ENCODE measurements around the gene ZNF683.

The ZNF683 gene

GRCh38 chr1:26364956-26365355 is 7.6 kb downstream of the ZNF683 start:
- TF ChIP-seq ZFX (IDR thresholded peaks at IDR 0.05): no peak
- TF ChIP-seq, protein P1, sequence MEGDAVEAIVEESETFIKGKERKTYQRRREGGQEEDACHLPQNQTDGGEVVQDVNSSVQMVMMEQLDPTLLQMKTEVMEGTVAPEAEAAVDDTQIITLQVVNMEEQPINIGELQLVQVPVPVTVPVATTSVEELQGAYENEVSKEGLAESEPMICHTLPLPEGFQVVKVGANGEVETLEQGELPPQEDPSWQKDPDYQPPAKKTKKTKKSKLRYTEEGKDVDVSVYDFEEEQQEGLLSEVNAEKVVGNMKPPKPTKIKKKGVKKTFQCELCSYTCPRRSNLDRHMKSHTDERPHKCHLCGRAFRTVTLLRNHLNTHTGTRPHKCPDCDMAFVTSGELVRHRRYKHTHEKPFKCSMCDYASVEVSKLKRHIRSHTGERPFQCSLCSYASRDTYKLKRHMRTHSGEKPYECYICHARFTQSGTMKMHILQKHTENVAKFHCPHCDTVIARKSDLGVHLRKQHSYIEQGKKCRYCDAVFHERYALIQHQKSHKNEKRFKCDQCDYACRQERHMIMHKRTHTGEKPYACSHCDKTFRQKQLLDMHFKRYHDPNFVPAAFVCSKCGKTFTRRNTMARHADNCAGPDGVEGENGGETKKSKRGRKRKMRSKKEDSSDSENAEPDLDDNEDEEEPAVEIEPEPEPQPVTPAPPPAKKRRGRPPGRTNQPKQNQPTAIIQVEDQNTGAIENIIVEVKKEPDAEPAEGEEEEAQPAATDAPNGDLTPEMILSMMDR (conservative IDR thresholded peaks at IDR 0.05): no peak

GRCh38 chr1:26363549-26364448 is 8.8 kb downstream of the ZNF683 start:
- TF ChIP-seq, protein P1 (conservative IDR thresholded peaks at IDR 0.05): peak; percentile 88
- TF ChIP-seq ZFX (IDR thresholded peaks at IDR 0.05): no peak
- no peak overlapping the region for H3K27ac ChIP-seq

More at GRCh38 chr1:26364956-26365355, 7.6 kb downstream of the ZNF683 start:
- no peak overlapping the region for H3K27ac ChIP-seq

DNA sequence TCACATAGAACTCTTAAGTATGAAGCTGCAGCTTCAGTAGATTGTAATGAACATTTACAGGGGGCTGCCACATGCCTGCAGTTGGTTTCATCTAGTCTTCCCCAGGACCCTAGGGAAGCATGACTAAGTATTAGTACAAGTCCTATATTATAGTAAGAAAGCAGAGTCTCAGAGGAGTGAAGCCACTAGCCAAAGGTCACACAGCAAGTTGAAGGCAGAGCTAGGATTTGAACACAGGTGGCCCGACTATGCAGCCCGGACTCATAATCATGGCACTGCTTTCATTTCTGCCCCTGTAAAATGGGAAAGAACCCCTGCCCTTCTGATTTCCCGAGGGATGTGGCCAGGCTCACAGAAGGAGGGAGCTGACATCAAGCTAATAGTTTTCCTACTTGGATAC is 10.2 kb downstream of the ZNF683 start:
- TF ChIP-seq ZFX (IDR thresholded peaks at IDR 0.05): no peak
- TF ChIP-seq, protein P1 (conservative IDR thresholded peaks at IDR 0.05): no peak
- no peak overlapping the region for H3K27ac ChIP-seq

DNA sequence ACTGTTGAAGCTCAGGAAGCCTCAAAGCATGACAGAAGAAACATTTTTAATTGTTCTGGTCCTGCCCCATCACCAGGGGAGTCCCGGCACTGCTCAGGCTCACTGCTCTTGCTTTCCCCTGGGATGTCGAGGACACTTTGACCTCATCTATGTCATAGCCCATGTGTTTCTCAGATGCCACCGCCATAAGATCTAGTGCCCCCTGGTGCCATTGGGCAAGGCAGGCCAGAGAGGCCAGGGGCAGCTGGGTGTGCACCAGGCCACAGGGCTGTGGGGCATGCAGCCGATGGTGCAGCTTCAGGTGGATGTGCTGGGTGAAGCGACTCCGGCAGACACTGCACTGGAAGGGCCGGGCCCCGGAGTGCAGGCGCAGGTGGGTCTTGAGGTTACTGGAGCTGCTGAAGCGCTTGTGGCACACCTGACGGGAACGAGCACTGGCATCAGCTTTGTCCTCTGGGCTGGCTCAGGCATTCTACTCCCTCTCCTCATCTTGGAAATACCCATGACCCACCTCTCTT is 10.9 kb downstream of the ZNF683 start:
- no peak overlapping the region for H3K27ac ChIP-seq
- TF ChIP-seq, protein P1 (conservative IDR thresholded peaks at IDR 0.05): no peak
- no peak for TF ChIP-seq ZFX (IDR thresholded peaks at IDR 0.05)

- no peak overlapping the region for H3K27ac ChIP-seq
- TF ChIP-seq, protein P1 (conservative IDR thresholded peaks at IDR 0.05): no peak
- TF ChIP-seq ZFX (IDR thresholded peaks at IDR 0.05): no peak
Observed at GRCh38 chr1:26360807-26361604, 11.5 kb downstream of the ZNF683 start.

DNA sequence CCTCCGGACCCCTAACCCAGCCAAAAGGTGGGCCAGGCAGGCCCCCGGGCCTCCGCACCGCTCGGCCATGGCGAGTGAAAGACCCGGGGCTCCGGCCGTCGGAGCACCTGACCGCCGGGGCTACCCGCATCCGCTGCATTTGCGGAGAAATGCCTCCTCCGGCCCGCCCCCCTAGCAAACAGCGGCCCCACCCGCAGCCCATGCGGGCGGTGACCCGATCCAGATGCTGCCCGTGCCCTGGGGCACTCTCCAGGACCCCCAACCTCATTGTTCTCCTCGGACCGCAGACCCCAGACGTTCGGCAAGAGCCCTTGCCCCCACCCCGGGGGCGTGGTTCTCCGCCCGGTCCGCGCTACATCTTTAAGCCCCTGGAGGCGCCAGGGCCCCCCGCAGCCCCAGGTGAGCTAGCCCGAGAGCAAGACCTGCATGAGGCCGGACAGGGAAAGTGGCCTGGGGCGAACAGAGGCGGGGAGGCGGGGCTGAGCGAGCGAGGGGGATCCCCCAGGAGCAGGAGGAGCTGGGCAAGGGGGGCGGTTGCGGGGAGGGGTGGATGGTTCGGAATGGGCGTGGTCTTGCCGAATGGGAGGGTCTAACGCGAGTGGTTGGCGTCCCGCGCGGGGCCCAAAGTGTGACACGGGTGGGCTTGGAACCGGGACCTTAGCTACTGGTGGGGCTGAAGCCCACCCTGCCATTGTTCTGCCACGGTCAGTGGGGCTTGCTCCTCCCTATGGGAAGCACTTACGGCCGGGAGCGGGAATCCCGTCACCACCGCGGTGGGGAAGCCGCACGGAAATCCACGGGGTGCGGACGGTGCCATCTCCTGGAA is 12.4 kb downstream of the ZNF683 start:
- H3K27ac ChIP-seq: no peak overlapping the region
- TF ChIP-seq, protein P1 (conservative IDR thresholded peaks at IDR 0.05): no peak
- no peak for TF ChIP-seq ZFX (IDR thresholded peaks at IDR 0.05)
